K562 (cell line): ENCODE results near the gene ANKRD13C. TPM values are rescaled to one million over a fixed set of nuclear protein-coding genes. Genes with fewer than 3 reads are reported as not detected.
A peak's percentile ranks its signal among the peaks of the same experiment; 100 is the strongest.

Experiments
- C11orf30 ChIP-seq: fragments of 450-650 bp; IDR thresholded peaks from 2 replicates; pipeline ENCODE4 v1.6.1; 2016; ENCODE audit warnings: low read depth, mild to moderate bottlenecking
- ELF2 ChIP-seq: fragments of 250-450 bp; sonication (Bioruptor Pico); IDR thresholded peaks from 2 replicates; pipeline ENCODE4 v1.5.0; 2021; ENCODE audit warnings: mild to moderate bottlenecking
- FOXM1 ChIP-seq, 2 experiments: fragments of 450-650 bp in 1 of 2; sonication (generic) in 1 of 2; formaldehyde crosslinking in 1 of 2; IDR thresholded peaks; 2 replicates each; pipeline versions ENCODE4 v1.6.1 to v1.9.0; 2017 to 2022; ENCODE audit warnings: low read depth in 2 of 2, mild to moderate bottlenecking in 2 of 2, missing genetic modification reagents in 1 of 2, moderate library complexity in 1 of 2
- IFI16 ChIP-seq: fragments of 250-450 bp; sonication (Bioruptor Pico); IDR thresholded peaks from 2 replicates; pipeline ENCODE4 v2.1.2; 2022; ENCODE audit warnings: mild to moderate bottlenecking, inconsistent platforms
- ILK ChIP-seq: fragments of 450-650 bp; IDR thresholded peaks from 2 replicates; pipeline ENCODE4 v1.6.1; 2016; ENCODE audit warnings: missing genetic modification characterization, low read depth, mild to moderate bottlenecking, missing compliant biosample characterization, moderate library complexity, borderline replicate concordance
- KLF1 ChIP-seq: fragments of 450-650 bp; IDR thresholded peaks from 2 replicates; pipeline ENCODE4 v1.6.1; 2016; ENCODE audit warnings: missing genetic modification characterization, missing compliant biosample characterization
- MAFG ChIP-seq: fragments of 450-650 bp; conservative IDR thresholded peaks from 2 replicates; pipeline ENCODE4 v1.6.1; 2016; ENCODE audit warnings: missing genetic modification characterization, missing compliant biosample characterization
- NFE2 ChIP-seq: IDR thresholded peaks from 2 replicates; pipeline ENCODE4 v1.6.1; 2014; ENCODE audit warnings: antibody characterized with exemption, low read depth
- POU5F1 ChIP-seq: fragments of 150-350 bp; IDR thresholded peaks from 2 replicates; pipeline ENCODE4 v1.6.1; 2014; ENCODE audit warnings: borderline replicate concordance, low read length, low read depth, mild to moderate bottlenecking; ENCODE audit not compliant: partially characterized antibody
- RAD21 ChIP-seq, 2 experiments: fragments of 250-450 bp in 1 of 2; fragments of 450-650 bp in 1 of 2; sonication (Bioruptor Pico) in 1 of 2; formaldehyde crosslinking in 1 of 2; IDR thresholded peaks in 1 of 2; conservative IDR thresholded peaks in 1 of 2; 2 replicates each; pipeline versions ENCODE4 v1.4.0 to v1.8.0; 2020 to 2022; ENCODE audit warnings: mild to moderate bottlenecking in 2 of 2, moderate library complexity in 1 of 2
- SMC3 ChIP-seq: conservative IDR thresholded peaks from 2 replicates; pipeline ENCODE4 v1.6.1; 2011; ENCODE audit warnings: low read depth, low read length, improper control_type of control experiment; ENCODE audit not compliant: insufficient read depth
- SRSF3 ChIP-seq: fragments of 200-400 bp; formaldehyde crosslinking; IDR thresholded peaks from 2 replicates; pipeline ENCODE4 v1.6.1; 2016; ENCODE audit warnings: mild to moderate bottlenecking, low read length, moderate library complexity; ENCODE audit not compliant: insufficient read depth
- TAL1 ChIP-seq: fragments of 450-650 bp; IDR thresholded peaks from 2 replicates; pipeline ENCODE4 v1.6.1; 2016; ENCODE audit warnings: mild to moderate bottlenecking
- YY1 ChIP-seq, 3 experiments: IDR thresholded peaks; 2 replicates each; pipeline ENCODE4 v1.6.1; 2011; ENCODE audit warnings: low read length in 2 of 3, mild to moderate bottlenecking in 2 of 3, moderate library complexity in 2 of 3, borderline replicate concordance in 1 of 3, control low read depth in 1 of 3, low read depth in 1 of 3; ENCODE audit not compliant: insufficient read depth in 3 of 3, insufficient replicate concordance in 2 of 3, control insufficient read depth in 1 of 3, insufficient read length in 1 of 3; ENCODE audit errors: extremely low read depth in 1 of 3
- ZBED1 ChIP-seq: IDR thresholded peaks from 2 replicates; pipeline ENCODE4 v1.6.1; 2014
- ZKSCAN1 ChIP-seq: fragments of 150-350 bp; IDR thresholded peaks from 2 replicates; pipeline ENCODE4 v1.6.1; 2016; ENCODE audit warnings: low read depth, low read length
- ZNF384 ChIP-seq: IDR thresholded peaks from 2 replicates; pipeline ENCODE4 v1.6.1; 2012; ENCODE audit warnings: low read depth, low read length, improper control_type of control experiment
- ZSCAN32 ChIP-seq: fragments of 450-650 bp; formaldehyde crosslinking; IDR thresholded peaks from 2 replicates; pipeline ENCODE4 v1.4.0; 2020; ENCODE audit warnings: mild to moderate bottlenecking, moderate library complexity
- polyA plus RNA-seq, 8 experiments: library from polyadenylated mRNA; depleted of rRNA in 4 of 8; stranded (reverse) in 5 of 8; unstranded in 3 of 8; fragments of >200 nt; fragmentation: Nextera tagmentation in 2 of 8; fragmentation: Illumina TruSeq in 1 of 8; extraction: Ambion mirVana in 2 of 8; extraction: Trizol in 1 of 8; gene quantifications; 2 replicates each; pipeline versions ENCODE4 v1.2.1 to v1.2.3, GENCODE V29; 2011 to 2014; ENCODE audit warnings: inconsistent platforms in 1 of 8, missing spikeins in 1 of 8
- total RNA-seq, 7 experiments: library from RNA; depleted of rRNA in 6 of 7; stranded (reverse); fragments of >200 nt in 6 of 7; fragmentation: Illumina TruSeq in 2 of 7; extraction: Trizol in 2 of 7; gene quantifications; 2 replicates each; pipeline versions ENCODE4 v1.2.1 to v1.2.3, GENCODE V29; 2011 to 2021; ENCODE audit warnings: low replicate concordance in 1 of 7
- TF ChIP-seq, protein P1 (sequence below): fragments of 250-450 bp; sonication (Bioruptor Pico); IDR thresholded peaks from 2 replicates; pipeline ENCODE4 v1.4.0; 2020

The ANKRD13C gene
- total and polyA plus RNA-seq, 9 of the 15 experiments (the other 6 are each of a cell fraction or from before 2014, with no cell fraction given), result 3.4 to 22.8 (median 12.5) TPM

DNA sequence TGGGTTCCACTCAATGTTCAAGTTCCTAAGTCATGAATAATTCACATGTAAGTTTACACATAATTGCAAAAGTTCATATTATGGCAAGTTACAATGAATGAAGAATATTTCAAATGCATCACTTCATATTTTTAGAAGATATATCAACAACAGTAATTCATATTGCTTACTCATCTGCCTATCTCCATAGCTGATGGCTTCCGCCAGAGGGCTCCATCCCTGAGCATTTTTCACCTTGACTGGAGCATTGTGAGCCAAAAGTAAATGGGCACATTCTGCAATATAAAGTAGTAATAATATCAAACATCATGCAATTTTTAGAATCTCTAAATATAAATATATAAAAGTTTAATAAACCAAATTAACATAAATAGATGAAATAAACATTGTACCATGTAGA, 29.8 kb downstream of the ANKRD13C start (continued):
- TF ChIP-seq SMC3 (0 out of 2 replicates have a peak, but pooled peaks have one; percentile 22), ZBED1 (no peak), ELF2 (CRISPR knock-in tag) (no peak), TAL1 (no peak), MAFG (tag) (peak; percentile 46; the same call in 1 of the 2 replicates), ILK (tag) (no peak), NFE2 (peak; percentile 79), POU5F1 (no peak), SRSF3 (no peak), ZNF384 (no peak), ZSCAN32 (no peak), YY1 (IDR thresholded peaks at IDR 0.05; ENCODE audit: borderline replicate concordance in 1 of 3, control insufficient read depth in 1 of 3, extremely low read depth in 1 of 3, insufficient read depth in 3 of 3, insufficient read length in 1 of 3, insufficient replicate concordance in 2 of 3, low read depth in 1 of 3, low read length in 2 of 3) (no peak), RAD21 (CRISPR knock-in tag; conservative IDR thresholded peaks at IDR 0.05 in 1 of 2, IDR thresholded peaks at IDR 0.05 in 1 of 2) (peak in 1 of 2 experiments; percentile 38; a peak in 2 of 4 replicates), ZKSCAN1 (no peak), IFI16 (CRISPR knock-in tag) (no peak), KLF1 (tag) (no peak), C11orf30 (peak; percentile 45), FOXM1 (IDR thresholded peaks at IDR 0.05; ENCODE audit: low read depth) (no peak), FOXM1 (CRISPR knock-in tag; IDR thresholded peaks at IDR 0.05; ENCODE audit: low read depth) (no peak)
- TF ChIP-seq, protein P1, sequence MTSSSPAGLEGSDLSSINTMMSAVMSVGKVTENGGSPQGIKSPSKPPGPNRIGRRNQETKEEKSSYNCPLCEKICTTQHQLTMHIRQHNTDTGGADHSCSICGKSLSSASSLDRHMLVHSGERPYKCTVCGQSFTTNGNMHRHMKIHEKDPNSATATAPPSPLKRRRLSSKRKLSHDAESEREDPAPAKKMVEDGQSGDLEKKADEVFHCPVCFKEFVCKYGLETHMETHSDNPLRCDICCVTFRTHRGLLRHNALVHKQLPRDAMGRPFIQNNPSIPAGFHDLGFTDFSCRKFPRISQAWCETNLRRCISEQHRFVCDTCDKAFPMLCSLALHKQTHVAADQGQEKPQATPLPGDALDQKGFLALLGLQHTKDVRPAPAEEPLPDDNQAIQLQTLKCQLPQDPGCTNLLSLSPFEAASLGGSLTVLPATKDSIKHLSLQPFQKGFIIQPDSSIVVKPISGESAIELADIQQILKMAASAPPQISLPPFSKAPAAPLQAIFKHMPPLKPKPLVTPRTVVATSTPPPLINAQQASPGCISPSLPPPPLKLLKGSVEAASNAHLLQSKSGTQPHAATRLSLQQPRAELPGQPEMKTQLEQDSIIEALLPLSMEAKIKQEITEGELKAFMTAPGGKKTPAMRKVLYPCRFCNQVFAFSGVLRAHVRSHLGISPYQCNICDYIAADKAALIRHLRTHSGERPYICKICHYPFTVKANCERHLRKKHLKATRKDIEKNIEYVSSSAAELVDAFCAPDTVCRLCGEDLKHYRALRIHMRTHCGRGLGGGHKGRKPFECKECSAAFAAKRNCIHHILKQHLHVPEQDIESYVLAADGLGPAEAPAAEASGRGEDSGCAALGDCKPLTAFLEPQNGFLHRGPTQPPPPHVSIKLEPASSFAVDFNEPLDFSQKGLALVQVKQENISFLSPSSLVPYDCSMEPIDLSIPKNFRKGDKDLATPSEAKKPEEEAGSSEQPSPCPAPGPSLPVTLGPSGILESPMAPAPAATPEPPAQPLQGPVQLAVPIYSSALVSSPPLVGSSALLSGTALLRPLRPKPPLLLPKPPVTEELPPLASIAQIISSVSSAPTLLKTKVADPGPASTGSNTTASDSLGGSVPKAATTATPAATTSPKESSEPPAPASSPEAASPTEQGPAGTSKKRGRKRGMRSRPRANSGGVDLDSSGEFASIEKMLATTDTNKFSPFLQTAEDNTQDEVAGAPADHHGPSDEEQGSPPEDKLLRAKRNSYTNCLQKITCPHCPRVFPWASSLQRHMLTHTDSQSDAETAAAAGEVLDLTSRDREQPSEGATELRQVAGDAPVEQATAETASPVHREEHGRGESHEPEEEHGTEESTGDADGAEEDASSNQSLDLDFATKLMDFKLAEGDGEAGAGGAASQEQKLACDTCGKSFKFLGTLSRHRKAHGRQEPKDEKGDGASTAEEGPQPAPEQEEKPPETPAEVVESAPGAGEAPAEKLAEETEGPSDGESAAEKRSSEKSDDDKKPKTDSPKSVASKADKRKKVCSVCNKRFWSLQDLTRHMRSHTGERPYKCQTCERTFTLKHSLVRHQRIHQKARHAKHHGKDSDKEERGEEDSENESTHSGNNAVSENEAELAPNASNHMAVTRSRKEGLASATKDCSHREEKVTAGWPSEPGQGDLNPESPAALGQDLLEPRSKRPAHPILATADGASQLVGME (CRISPR knock-in tag), result no peak
